Psoas muscle (tissue), 8 donors: ENCODE measurements around the gene TMEM8B. TPM values are rescaled to one million over a fixed set of nuclear protein-coding genes. Genes with fewer than 3 reads are reported as not detected.

Source experiments
- ATAC-seq, 4 donors: fragments of 200-7000 bp; cut with Tn5 transposase; one replicate each; pipeline ENCODE4 v1.9.1; 2020; ENCODE audit warnings: moderate library complexity in 3 of 4, mild to moderate bottlenecking in 2 of 4
- DNase-seq, 2 donors: peaks; one replicate each; pipeline ENCODE4 v3.0.0-alpha.2; 2020
- H3K27ac ChIP-seq: fragments of 200-600 bp; one replicate; pipeline ENCODE4 v1.8.0; 2022
- H3K27me3 ChIP-seq, 3 donors: fragments of 200-600 bp in 1 of 3; one replicate each; pipeline versions ENCODE4 v1.6.1 to v1.8.0; 2013 to 2022; ENCODE audit warnings: low read length in 2 of 3, mild to moderate bottlenecking in 2 of 3, moderate library complexity in 1 of 3; ENCODE audit not compliant: insufficient read depth in 3 of 3
- H3K36me3 ChIP-seq, 2 donors: fragments of 200-600 bp in 1 of 2; one replicate each; pipeline versions ENCODE4 v1.6.1 to v1.8.0; 2013 to 2022; ENCODE audit warnings: low read depth in 1 of 2, mild to moderate bottlenecking in 1 of 2, moderate library complexity in 1 of 2; ENCODE audit not compliant: insufficient read depth in 1 of 2
- H3K4me1 ChIP-seq: fragments of 200-600 bp; one replicate; pipeline ENCODE4 v1.8.0; 2022
- H3K4me3 ChIP-seq: fragments of 200-600 bp; one replicate; pipeline ENCODE4 v1.8.0; 2022; ENCODE audit warnings: mild to moderate bottlenecking
- H3K9me3 ChIP-seq: fragments of 200-600 bp; one replicate; pipeline ENCODE4 v1.8.0; 2022
- WGBS, 3 donors: extraction: QIAGEN DNeasy Blood & Tissue Kit; methylation state at CpG; one replicate each; pipeline versions ENCODE4 v1.1.6 to v1.1.7; 2013; 5-methylcytosine and 5-hydroxymethylcytosine counted together
- intact Hi-C, 2 donors: fragments of 100-400 bp; cut with DNase I; formaldehyde crosslinking; loops; one replicate each; pipeline versions ENCODE4 v1.11.0 to v1.14.2; 2022
- polyA plus RNA-seq, 3 donors: library from polyadenylated mRNA; stranded (reverse); fragments of 200-250 nt; gene quantifications; one replicate each; pipeline ENCODE4 v1.2.3, GENCODE V29; 2013
- total RNA-seq, 4 donors: library from RNA; stranded (reverse); fragmentation: NEBNext Ultra II Directional in 2 of 4; extraction: Animal tissue kit (Norgen Biotek cat#: 25700) in 2 of 4; gene quantifications; one replicate each; pipeline versions ENCODE4 v1.2.1 to v1.2.4, GENCODE V29; 2021 to 2023
- TF ChIP-seq, protein P1 (sequence below): fragments of 200-600 bp; IDR thresholded peaks from one replicate; pipeline ENCODE4 v1.8.0; 2022; ENCODE audit warnings: antibody characterized with exemption
- donor health status: healthy with polysubstance abuse.
- donor health status: DM: no; HTN: no; CAD: no; lungs with moderate emphysema.
- donor health status: Bipolar disorder and iron deficiency.
- donor health status: healthy.
- donor health status: DM: yes; HTN: yes; CAD: no.
- donor health status: DM: no; HTN: no; CAD: no.
- donor health status: DM: no; HTN: no; CAD: no.
- donor health status: DM: yes; HTN: yes; CAD: no.

The TMEM8B gene
- total and polyA plus RNA-seq, 7 donors, result 2.8 to 18.5 (median 8.9) TPM

DNA sequence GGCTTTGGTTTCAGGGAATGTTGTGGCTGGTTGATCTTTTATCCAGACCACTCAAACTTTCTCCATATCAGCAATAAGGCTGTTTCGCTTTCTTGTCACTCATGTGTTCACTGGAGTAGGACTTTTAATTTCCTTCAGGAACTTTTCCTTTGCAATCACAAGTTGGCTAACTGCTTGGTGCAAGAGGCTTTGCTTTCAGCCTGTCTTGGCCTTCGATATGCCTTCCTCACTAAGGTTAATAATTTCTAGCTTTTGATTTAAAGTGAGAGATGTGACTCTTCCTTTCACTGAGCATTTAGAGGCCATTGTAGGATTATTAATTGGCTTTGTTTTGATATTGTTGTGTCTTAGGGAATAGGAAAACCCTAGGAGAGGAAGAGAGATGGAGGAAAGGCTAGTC lies 70.0 kb downstream of the TMEM8B start:
- Histone ChIP-seq H3K27me3 (peaks cover 0 to 2% (median 1%) of the 10 kb centered on the region in 3 donors), H3K9me3 (no peaks in the 10 kb centered on the region), H3K27ac (no peak overlapping the region), H3K4me1 (no peaks in the 10 kb centered on the region), H3K36me3 (no peaks in the 10 kb centered on the region), H3K4me3 (no peak overlapping the region)
- TF ChIP-seq, protein P1, sequence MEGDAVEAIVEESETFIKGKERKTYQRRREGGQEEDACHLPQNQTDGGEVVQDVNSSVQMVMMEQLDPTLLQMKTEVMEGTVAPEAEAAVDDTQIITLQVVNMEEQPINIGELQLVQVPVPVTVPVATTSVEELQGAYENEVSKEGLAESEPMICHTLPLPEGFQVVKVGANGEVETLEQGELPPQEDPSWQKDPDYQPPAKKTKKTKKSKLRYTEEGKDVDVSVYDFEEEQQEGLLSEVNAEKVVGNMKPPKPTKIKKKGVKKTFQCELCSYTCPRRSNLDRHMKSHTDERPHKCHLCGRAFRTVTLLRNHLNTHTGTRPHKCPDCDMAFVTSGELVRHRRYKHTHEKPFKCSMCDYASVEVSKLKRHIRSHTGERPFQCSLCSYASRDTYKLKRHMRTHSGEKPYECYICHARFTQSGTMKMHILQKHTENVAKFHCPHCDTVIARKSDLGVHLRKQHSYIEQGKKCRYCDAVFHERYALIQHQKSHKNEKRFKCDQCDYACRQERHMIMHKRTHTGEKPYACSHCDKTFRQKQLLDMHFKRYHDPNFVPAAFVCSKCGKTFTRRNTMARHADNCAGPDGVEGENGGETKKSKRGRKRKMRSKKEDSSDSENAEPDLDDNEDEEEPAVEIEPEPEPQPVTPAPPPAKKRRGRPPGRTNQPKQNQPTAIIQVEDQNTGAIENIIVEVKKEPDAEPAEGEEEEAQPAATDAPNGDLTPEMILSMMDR, result no peak
- intact Hi-C loops, result no loop called here
- DNase-seq (no peak), ATAC-seq (no peak)
- 88 to 95% (median 94%) methylated on average over 2 of the region's 2 CpGs for WGBS, 3 donors

DNA sequence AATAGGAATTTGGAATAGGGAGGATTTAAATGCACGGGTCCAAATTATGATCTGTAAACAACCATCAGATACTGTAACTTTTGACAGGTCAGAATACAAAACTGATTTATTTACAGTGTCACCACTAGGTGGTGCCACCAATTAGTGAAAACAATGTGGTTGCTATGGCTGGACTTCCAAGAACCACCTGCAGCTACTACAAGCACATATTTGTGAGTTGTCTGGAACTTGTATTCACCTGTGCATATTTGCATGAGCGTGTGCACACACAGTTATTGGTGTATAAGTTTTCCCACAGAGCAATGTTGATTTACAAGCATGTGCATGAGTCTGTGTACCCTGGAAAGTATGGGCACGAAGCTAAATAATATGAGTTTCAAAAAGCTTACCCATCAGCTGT lies 74.0 kb downstream of the TMEM8B start:
- intact Hi-C loops, result loop anchor here in 1 of 2 donors (1.0 to 5.0 kb wide), 4 partner anchors 42 to 262 kb away; no protein-coding TSS in a partner anchor
- peak in 1 of 4 donors; percentile 33 for ATAC-seq
- no peaks in the 10 kb centered on the region for H3K36me3 ChIP-seq
- 31 to 33% (median 32%) methylated on average over 3 of the region's 3 CpGs for WGBS, 3 donors
- H3K9me3 ChIP-seq, result no peaks in the 10 kb centered on the region
- TF ChIP-seq, protein P1, result peak; percentile 80
- no peak overlapping the region for H3K27ac ChIP-seq
- peaks cover 23% of the 10 kb centered on the region for H3K4me1 ChIP-seq
- no peak for DNase-seq
- no peaks in the 10 kb centered on the region for H3K27me3 ChIP-seq
- H3K4me3 ChIP-seq, result no peak overlapping the region

DNA sequence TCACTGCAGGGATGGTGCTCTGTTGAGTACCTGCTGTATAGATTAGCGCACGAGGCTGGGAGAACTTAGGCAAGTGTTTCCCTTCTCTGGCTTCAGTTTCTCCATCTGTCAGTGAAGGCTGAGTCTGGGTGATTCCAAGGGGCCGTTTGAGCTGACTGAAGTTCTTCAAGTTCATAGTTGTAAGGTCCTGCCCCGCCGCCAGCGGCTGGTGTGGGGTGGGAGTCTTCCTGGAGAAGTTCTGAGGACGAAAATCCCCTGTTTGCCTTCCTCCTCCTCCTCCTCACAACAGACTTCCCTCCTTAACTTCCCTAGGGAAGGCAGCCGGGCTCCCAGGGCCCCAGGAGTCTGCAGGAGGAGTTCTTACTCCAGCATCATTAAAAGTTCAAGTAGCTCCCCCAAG lies 75.3 kb downstream of the TMEM8B start:
- Histone ChIP-seq H3K9me3 (no peaks in the 10 kb centered on the region), H3K27ac (peak overlapping the region; percentile 44), H3K36me3 (no peaks in the 10 kb centered on the region), H3K4me3 (no peak overlapping the region), H3K4me1 (peaks cover 28% of the 10 kb centered on the region), H3K27me3 (no peaks in the 10 kb centered on the region)
- TF ChIP-seq, protein P1, result no peak
- no peak for DNase-seq
- 54 to 65% (median 61%) methylated on average over 8 of the region's 8 CpGs for WGBS, 3 donors
- ATAC-seq, result no peak
- intact Hi-C loops, result loop anchor here in 1 of 2 donors (5.0 kb wide), 2 partner anchors 52 to 118 kb away; no protein-coding TSS in a partner anchor

DNA sequence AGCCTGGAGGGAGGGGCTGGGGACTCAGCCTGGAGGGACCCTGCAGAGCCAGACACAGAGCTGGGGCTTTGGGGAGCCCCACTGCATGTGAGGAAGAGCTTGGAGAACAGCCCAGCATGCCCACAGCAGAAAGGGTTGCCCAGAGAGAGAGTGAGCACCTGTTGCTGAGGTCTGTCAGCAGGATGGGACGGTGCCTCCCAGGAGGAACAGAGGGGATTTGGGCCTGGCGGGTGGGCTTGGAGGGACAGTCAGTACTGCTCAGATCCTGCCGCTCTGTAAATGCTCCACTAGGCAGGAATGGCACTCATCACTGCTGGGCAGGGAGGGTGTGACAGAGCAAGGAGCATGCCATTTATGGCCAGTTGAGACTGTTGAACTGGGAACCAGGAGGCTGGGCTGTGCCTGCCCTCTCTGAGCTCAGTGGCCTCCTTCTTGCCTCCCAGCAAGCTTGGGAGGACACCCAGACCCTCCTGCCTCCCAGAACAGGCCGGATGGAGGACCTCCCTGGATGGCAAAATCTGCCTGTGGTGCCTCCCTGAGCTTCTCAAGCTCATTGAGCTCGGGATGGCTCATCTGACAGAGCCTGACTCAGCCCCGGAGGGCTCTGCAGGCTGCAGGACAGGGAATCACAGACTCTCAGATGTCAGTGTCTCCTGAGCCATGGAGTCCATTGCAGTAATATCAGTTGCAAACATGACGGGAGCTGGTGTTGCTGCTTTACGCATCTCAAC lies 76.2 kb downstream of the TMEM8B start:
- TF ChIP-seq, protein P1, result no peak
- intact Hi-C loops, result loop anchor here in 1 of 2 donors (5.0 kb wide), 1 partner anchor 42 kb away; no protein-coding TSS in a partner anchor
- WGBS, 3 donors, result 53 to 67% (median 57%) methylated on average over 8 of the region's 8 CpGs
- no peak overlapping the region for H3K4me3 ChIP-seq
- peak overlapping the region; percentile 80 for H3K27ac ChIP-seq
- peaks cover 28% of the 10 kb centered on the region for H3K4me1 ChIP-seq
- H3K9me3 ChIP-seq, result no peaks in the 10 kb centered on the region
- ATAC-seq, result no peak
- H3K27me3 ChIP-seq, result no peaks in the 10 kb centered on the region
- DNase-seq, result no peak
- H3K36me3 ChIP-seq, result no peaks in the 10 kb centered on the region
